DND-41 (cell line): ENCODE measurements around the gene STAT4.

ENCODE experiments used
- CTCF ChIP-seq: IDR thresholded peaks from 2 replicates; pipeline ENCODE4 v1.5.1; 2012; ENCODE audit warnings: borderline replicate concordance, low read length, moderate library complexity, mild to moderate bottlenecking; ENCODE audit not compliant: poor library complexity, severe bottlenecking; ENCODE audit errors: extremely low read depth
- EZH2 ChIP-seq: IDR thresholded peaks from 3 replicates; pipeline ENCODE4 v1.6.1; 2012; ENCODE audit warnings: borderline replicate concordance, low read depth, mild to moderate bottlenecking, moderate library complexity, low read length, inconsistent platforms; ENCODE audit not compliant: severe bottlenecking

DNA sequence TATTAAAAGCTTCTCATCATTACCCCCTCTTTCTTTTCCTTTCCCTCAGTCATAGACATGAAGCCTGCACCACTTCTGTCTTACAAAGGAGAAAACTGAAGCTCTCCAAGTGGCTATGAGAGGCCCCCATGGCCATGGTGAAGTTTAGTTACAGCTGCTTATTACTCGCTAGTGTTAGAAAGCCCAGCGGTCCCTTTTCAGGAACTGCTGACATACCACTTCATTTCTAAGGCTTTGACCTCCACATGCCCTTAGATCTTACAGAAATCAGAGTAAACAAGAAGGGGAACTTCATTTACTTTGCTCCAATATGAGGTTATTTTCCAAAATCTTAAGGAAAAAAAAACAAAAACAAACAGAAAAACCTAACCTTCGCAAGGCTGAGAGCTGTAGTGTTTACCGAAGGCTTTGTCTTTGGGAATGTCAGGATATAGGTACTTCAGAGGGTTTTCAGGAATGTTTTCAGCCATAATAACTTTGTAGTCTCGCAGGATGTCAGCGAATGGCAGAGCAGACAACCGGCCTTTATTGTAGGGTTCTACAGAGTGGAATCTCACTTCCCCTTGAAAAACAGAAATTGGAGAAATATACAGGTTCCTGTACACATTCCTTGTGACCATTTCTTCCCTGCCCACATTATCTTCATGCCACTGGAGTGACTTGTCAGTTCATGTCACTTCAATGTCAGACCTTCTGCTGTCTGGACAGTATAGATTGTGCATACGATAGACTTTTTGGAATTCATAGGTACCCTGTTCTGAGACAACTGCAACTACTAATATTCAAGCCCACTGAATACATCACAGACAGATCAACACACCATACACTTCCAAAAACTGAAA is 118.0 kb downstream of the STAT4 start:
- TF ChIP-seq CTCF (no peak), EZH2 (no peak)
